Measurements from ENCODE around the gene KMT2C.
"Not testable (repeated sequence)": the region's sequence is repeated elsewhere in the genome, so short reads cannot be mapped to it uniquely, and the experiment has no call there.

KMT2C gene

GRCh38 chr7:152307902-152308301, 127.9 kb downstream of the KMT2C start:
- no peak for DNase-seq

GRCh38 chr7:152299542-152300143, 136.2 kb downstream of the KMT2C start:
- DNase-seq, result not testable (repeated sequence)

GRCh38 chr7:152292897-152293296, 142.9 kb downstream of the KMT2C start:
- DNase-seq, result no peak

DNA sequence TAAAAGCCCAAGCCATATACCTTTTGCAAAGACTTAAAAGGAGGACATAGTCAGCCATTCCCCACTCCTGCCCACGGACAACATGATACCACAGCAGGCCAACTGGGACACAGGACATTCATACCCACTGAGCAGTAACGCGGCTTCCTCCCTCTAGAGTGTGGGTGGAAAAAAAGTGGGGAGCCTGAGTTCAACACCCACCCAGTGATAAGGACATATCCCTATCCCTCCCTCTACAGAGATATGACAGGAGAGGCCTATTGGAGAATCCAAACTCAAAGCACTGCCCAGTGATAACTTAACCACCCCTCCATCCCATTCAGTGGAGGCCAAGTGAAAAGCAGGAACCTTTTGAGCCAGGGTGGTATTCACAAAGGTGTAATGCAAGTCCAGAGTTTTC, 148.8 kb downstream of the KMT2C start:
- DNase-seq, result not testable (repeated sequence)

DNA sequence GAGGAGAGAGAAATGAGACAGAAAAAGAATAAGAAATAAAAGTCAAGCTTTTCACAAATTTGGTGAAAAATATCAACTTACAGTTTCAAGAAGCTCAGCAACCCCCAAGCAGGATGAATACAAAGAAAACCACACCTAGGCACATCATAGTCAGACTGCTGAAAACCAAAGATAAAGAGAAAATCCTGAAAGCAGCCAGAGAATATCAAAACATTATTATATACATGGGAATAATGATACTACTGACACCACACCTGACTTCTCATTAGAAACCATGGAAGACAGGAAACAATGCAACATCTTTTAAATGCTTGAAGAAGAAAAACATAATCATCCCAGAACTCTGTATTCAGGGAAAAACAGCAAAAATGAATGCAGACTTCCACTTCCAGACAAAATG, 149.6 kb downstream of the KMT2C start:
- not testable (repeated sequence) for DNase-seq

DNA sequence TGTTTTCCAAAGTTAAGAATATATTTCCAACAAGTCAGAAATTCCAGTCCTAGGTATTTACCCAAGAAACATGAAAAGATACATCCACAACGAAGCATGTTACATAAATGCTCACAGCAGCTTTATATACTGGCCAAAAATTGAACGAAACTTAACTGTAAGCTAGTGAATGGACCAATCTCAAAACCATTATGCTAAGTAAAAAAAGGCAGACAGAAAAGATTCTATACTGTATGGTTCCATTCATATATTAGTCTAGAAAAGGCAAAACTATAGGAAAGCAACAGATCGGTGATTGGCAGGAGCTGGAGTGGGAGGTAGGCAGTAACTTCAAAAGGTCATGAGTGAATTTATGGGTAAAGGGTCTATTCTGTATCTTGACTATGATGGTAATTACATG, 150.8 kb downstream of the KMT2C start:
- not testable (repeated sequence) for DNase-seq

- not testable (repeated sequence) for DNase-seq
Measured at GRCh38 chr7:152277687-152278086, 158.1 kb downstream of the KMT2C start.

DNA sequence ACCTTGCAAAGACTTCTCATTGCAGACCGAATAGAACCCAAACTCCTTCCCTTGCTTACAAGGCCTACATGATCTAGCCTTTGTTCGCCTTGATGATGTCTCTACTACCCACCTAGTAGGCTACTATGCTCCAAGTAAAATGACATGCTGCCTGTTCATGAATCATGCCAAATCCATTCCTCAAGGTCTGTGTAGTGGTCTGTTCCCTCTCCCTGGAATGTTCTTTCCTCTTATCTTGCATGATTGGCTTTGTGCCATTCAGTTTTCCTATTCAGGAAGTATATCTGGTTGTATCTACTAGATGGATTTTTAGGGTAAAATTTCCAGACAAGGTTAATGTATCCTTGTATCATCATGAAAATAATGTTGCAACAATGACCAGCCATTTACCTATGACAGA, 165.4 kb downstream of the KMT2C start:
- not testable (repeated sequence) for DNase-seq

GRCh38 chr7:152266859-152267258, 168.9 kb downstream of the KMT2C start:
- DNase-seq, result not testable (repeated sequence)

GRCh38 chr7:152264915-152265314, 170.9 kb downstream of the KMT2C start:
- not testable (repeated sequence) for DNase-seq

- not testable (repeated sequence) for DNase-seq
Measured at GRCh38 chr7:152262146-152262545, 173.7 kb downstream of the KMT2C start.

DNA sequence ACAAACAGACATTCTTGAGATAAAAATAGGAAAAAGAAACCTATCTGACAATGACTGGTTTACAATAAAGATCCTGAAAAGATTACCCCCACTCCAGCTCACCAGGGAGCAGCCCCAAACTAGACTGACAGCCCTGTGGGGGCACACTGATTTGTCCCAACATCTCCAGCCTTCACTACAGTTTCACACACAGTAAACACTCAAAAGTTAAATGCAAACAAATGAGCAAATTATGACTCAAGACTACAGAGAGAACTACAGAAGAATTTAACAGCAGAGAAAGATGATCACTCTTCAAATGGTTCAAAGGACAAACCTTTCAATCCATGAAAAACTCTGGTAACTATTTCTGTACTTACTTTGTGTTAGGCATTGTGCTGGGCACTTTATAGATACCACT, 176.2 kb downstream of the KMT2C start:
- not testable (repeated sequence) for DNase-seq

- not testable (repeated sequence) for DNase-seq
Measured at GRCh38 chr7:152247851-152248250, 188.0 kb downstream of the KMT2C start.

DNA sequence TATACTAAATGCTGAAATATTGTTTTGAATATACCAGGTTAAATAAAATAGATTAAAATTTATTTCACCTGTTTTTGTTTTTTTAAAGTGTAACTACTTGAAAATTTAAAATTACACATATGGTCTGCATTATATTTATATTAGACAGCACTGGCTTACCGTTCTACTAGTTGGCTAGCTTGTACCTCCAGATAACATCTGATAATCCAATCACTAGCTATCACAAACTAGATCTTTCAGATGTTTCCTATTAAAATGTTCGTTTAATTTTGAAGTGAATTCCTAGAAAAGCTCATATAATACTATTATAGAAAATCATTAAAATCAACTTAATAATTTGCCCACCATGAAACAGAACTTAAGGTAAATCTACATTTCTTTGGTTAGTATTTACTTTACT, 190.4 kb downstream of the KMT2C start:
- not testable (repeated sequence) for DNase-seq

DNA sequence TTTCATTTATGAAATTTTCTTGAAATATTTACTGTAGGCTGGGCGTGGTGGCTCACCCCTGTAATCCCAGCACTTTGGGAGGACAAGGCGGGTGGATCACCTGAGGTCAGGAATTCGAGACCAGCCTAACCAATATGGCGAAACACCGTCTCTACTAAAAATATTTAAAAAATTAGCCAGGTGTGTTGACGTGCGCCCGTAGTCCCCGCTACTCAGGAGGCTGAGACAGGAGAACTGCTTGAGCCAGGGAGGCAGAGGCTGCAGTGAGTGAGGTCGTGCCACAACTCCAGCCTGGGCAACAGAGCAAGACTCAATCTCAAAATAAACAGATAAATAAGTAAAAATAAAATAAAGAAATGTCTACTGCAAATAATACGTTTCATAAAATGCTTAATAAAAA, 192.3 kb downstream of the KMT2C start:
- DNase-seq, result not testable (repeated sequence)

DNA sequence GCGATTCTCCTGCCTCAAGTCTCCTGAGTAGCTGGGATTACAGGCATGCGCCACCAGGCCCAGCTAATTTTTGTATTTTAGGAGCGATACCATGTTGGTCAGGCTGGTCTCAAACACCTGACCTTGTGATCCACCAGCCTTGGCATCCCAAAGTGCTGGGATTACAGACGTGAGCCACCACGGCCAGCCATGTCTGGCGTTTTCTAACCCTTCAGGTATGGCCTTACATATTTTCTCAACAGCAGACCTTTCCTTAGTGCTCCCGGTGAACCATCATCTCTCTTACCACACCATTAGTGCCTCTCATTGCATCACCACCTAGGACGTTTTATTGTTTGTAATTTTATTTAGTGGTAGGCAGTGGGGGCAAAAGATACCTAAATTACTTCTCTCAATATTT, 194.5 kb downstream of the KMT2C start:
- DNase-seq, result not testable (repeated sequence)

DNA sequence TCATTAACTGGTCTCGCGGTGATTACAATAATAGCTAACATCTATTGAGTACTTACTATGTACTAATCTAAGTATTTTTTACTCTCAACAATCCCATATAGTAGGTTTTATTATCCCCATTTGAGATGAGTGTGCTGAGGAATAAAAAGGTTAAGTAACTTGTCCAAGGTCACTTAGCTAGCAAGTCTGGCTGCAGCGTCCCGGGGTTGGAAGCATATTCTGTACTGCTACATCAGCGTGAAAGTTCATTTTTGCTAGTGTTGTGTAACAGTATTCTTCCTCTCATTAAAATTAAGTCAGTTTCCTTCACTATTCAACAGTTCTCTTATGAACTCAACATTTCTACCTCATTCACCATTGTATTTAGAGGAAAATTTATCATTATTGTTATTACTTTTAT, 199.5 kb downstream of the KMT2C start:
- DNase-seq, result not testable (repeated sequence)

DNA sequence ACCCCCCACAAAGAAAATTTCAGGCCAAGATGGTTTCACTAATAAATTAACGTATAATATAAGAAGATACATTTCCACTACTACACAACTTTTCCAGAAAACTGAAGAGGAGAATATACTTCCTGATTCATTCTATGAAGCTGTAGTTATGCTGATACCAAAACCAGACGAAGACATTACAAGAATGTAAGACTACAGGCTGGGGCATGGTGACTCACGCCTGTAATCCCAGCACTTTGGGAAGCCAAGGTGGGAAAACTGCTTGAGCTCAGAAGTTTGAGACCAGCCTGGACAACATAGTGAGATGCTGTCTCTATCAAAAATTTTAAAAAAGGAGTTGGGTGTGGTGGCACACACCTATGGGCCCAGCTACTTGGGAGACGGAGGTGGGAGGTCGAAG, 201.4 kb downstream of the KMT2C start:
- DNase-seq, result not testable (repeated sequence)

GRCh38 chr7:152231089-152231488, 204.7 kb downstream of the KMT2C start:
- DNase-seq, result no peak

- not testable (repeated sequence) for DNase-seq
Measured at GRCh38 chr7:152219556-152219955, 216.2 kb downstream of the KMT2C start.

DNA sequence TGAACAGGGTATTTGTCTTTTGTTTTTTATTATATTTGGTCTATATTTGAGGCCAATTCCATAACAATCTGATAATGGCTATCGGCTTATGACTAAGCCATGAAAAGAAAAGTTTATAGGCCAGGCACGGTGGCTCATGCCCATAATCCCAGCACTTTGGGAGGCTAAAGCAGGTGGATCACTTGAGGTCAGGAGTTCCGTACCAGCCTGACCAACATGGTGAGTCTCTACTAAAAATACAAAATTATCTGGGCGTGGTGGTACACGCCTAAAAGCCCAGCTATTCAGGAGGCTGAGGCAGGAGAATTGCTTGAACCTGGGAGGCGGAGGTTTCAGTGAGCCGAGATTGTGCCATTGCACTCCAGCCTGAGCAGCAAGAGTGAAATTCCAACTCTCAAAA, 227.0 kb downstream of the KMT2C start:
- not testable (repeated sequence) for DNase-seq

- DNase-seq, result not testable (repeated sequence)
Measured at GRCh38 chr7:152204417-152204816, 231.4 kb downstream of the KMT2C start.

GRCh38 chr7:152203095-152203494, 232.7 kb downstream of the KMT2C start:
- no peak for DNase-seq

DNA sequence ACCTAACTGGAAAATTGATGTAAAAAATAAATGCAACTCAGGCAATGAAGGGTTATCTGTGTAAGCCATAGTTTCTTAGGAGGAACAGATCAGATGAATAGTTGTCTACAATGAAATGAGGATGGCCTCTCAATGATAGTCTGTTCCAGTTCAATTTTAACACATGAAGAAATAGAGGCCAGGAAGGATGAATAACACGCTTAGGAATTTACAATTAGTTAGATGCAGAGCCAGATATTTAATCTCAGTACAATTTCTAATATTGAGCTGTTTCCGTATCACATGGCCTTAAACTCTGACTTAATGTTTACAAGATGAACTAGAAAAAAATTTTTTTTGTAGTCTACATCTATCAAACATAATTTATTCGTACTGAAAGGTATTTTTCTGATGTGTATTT, 233.7 kb downstream of the KMT2C start:
- DNase-seq, result no peak

- DNase-seq, result no peak
Measured at GRCh38 chr7:152200395-152200794, 235.4 kb downstream of the KMT2C start.
